ENCODE data around the gene ITPR2. TPM values are rescaled to one million over a fixed set of nuclear protein-coding genes. Genes with fewer than 3 reads are reported as not detected.

ITPR2 gene
- total and polyA plus RNA-seq, 2 of the 8 experiments (the other 6 are each of a cell fraction or from before 2014, with no cell fraction given) = 4.1 to 48.3 TPM

GRCh38 chr12:26571560-26571959, 261.4 kb downstream of the ITPR2 start (continued):
- no peak for TF ChIP-seq EZH2 (IDR thresholded peaks at IDR 0.05; ENCODE audit: low read depth, low read length, severe bottlenecking)
- no peak for TF ChIP-seq RNF2 (IDR thresholded peaks at IDR 0.05; ENCODE audit: borderline replicate concordance, low read depth, low read length, missing control alignments, poor library complexity, severe bottlenecking)
- TF ChIP-seq TAF1 (IDR thresholded peaks at IDR 0.05; ENCODE audit: low read depth, low read length) = no peak
- no peak for TF ChIP-seq NANOG (IDR thresholded peaks at IDR 0.05; ENCODE audit: insufficient read depth, low read depth, low read length, poor library complexity, severe bottlenecking)
- no peak for TF ChIP-seq KDM1A (IDR thresholded peaks at IDR 0.05; ENCODE audit: borderline replicate concordance, low read length)
